NCI-H128 (cell line): ENCODE data around the gene AMOT.

Source experiments
- DNase-seq: peaks from one replicate; lab custom pipeline; 2025; ENCODE audit not compliant: unreplicated experiment; lab: John Stamatoyannopoulos, UW

The AMOT gene

DNA sequence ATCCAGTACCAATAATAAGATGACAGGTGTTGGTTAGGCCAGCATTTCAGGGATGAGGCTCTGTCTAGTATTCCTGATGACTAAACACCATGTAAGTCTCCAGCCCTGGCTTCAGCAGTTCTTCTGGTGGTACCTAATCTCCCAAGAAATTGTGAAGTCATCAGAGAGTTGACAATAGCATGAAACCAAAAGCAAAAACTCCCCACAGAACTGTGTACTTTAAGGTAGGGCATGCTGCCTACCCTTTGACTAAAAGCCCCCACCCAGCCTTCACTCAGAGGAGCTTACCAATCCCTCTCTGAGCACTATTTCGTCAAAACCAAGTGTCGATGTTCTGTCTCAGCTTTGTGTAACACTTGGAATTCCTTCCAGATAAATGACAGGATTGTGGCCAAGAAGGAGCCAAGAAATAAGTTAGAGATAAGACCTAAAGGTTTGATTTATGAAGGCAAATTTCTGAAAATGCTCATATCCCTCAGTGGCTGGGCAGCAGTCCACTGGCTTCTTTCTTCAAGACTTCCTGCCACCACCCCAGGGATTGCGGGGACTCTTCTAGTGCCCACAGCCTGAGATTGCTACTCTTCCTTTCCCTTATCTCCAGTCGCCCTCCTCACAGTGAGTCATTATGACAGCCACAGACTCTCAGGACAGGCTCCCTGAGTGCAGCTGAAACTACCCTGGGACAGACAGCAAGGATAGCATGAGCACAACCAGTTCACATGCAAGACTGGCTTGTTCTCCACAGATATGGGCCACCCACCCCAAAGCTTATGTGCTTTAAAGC, 93.6 kb downstream of the AMOT start:
- DNase-seq: no peak

- DNase-seq: no peak
Measured at GRCh38 chrX:112738347-112739033, 102.1 kb downstream of the AMOT start.

- no peak for DNase-seq
Measured at GRCh38 chrX:112736310-112736709, 104.3 kb downstream of the AMOT start.

GRCh38 chrX:112735147-112735546, 105.5 kb downstream of the AMOT start:
- no peak for DNase-seq

DNA sequence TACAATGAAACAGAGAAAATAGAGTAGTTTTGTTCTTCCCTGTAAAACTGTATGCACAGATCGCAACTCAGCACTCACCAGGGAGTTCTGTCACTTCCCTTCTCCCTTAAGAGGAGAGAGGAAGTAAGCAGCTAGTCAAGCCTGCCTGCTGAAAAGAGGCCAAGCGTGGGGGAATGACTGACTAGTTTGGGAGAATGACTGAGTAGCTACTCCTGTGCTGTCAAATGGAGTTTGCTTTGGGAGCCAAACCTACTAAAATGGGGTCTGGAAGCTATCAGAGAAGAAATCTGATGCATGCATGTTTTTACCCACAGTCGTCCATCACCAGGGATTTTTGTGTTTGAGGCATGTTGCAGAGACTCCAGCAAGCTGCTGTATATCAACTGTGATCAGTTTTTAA, 106.3 kb downstream of the AMOT start:
- no peak for DNase-seq

- DNase-seq: no peak
Measured at GRCh38 chrX:112731793-112732192, 108.8 kb downstream of the AMOT start.
